HG03378 (cell line): ENCODE measurements around the gene SSH2.
A peak's percentile ranks its signal among the peaks of the same experiment; 100 is the strongest.

Source experiments
- ATAC-seq: cut with Tn5 transposase; IDR thresholded peaks from one replicate; pipeline ENCODE4 v1.9.1; 2021; ENCODE audit warnings: mild to moderate bottlenecking, moderate library complexity; ENCODE audit not compliant: unreplicated experiment

The SSH2 gene

DNA sequence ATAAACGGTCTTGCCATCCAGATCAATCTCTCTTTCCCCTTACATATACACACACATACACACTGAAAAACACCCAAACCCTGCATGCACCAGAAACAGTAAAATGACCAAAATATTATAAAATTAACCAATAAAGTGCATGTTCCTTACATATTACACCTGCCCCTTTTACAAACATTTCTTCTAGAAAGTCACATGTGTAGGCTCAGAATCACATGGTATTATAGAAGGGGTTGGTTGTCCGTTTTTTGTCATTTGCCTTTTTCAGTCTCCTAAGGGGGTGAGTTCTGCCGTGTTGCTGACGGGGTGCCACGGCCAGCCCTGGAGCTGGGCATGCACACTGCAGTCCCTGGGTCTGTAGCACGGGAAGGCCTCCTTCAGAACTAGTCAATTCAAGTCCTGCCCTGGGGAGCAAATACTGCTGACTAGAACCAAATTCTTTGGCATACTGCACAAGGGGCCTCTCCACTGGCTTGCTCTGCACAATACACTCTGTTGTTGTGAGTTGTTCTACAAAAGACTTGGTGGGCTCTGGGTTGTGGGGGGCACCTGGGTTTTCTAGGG lies 299.3 kb downstream of the SSH2 start:
- ATAC-seq, result no peak

DNA sequence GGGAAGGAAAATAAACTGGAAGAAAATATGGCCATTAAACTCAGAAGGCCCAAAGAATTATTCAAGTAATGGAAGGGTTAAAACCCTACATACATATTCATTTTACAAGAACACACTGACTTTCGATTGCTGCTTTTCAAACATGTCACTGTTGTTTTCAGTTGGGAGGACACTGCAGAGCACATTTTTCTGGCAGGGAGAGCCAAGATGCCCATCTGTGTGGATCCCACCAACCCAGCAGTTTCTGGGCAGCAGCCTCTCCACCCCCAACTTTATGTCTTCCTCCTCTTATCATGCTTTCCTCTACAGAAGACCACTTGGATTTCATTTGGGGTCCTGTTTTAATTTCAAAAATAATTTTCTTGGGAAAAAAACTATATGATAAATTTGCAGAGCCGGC lies 300.2 kb downstream of the SSH2 start:
- no peak for ATAC-seq

- ATAC-seq, result no peak
Observed at GRCh38 chr17:29628644-29629043, 301.4 kb downstream of the SSH2 start.

DNA sequence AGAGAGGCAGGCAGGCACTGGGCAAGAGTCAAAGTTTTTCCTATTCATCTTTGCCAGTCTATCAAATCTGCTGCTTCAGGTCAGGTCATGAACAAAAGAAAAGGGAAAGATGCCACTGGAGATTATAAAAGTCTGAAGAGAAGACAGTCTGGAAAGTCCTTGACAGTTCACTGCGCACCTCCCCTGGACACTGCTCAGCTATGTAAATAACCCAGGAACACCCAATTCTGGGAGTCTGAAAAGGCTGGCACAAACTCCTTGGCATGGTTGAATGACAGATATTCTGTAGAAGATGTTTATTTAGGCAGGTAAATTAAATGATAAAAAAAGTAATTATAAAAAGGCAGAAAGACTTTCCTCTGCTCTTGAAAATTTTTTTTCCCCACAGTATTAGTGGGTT lies 302.1 kb downstream of the SSH2 start:
- ATAC-seq, result no peak

DNA sequence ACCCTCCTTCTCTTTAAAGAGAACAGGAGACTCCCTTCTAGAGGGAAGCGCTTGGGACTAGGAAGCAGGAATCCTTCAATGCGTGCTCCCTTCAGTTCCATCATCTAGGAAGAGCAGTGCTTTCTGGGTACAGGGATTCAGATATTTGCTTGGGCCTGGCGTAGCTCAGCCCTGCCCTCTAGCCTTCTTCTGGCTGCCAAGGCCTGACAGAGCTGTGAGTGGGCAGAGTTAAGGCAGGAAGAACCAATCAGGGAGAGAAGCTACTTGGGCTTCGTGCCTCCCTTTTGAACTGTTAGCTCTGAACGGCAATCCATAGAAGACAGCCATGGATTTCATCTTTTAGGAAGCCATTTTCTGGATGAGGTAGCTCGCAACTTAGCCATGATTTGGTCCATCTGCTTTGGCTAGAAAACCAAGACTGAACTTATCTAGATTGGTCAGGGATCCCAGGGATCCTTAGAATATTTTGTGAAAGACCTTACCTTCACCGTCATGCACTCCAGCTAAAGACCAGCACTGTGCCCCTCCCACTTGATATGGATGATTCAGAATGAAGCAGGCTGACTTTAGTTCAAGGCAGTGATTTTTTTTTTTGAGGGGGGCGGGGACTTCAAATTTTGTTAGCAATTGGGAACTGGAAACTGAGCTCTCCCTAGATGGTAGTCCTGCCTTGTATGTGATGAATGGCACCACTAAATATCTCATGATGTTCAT lies 304.8 kb downstream of the SSH2 start:
- ATAC-seq, result no peak

DNA sequence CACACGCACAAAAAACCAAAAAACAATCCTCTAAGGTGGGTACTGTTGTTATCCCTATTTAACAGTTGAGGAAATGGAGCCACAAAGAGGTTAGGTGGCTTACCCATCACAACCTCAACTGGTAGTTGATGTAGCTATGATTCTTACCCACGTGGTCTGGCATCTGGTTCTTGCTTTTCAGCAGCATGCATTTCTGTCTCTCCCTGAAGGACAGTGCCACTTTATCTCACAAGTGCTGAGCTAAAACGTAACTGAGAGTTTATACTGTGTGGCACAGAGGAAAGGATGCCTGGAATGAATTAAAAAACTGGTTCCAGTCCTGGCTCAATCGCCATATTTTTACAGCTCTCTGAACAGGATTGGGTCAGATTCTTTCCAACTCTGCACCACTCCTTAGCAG lies 305.4 kb downstream of the SSH2 start:
- ATAC-seq, result no peak

DNA sequence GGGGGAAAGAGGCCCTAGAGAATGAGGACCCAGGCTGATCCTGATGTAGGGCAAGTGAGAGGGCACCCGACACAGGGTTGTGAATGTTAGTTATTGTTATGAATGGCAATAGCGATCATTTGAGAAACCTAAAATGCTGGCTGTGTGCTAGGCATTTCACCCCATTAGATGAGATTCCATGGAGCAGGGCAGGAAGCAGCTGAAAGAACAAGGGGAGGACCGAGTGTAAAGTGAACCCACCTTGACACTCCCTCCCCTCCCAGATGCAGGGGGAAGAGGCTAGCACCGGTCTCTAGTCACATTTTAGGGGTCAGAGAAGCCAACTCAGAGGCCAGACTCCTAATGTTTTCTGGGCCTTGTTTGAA lies 306.8 kb downstream of the SSH2 start:
- ATAC-seq, result no peak

GRCh38 chr17:29622337-29623282 lies 307.4 kb downstream of the SSH2 start, which contains the start of gene CORO6:
Gene CORO6, minus strand, starts transcription at chr17:29622912. Its CDS starts 1,491 bp downstream, at chr17:29621421.
- ATAC-seq, result no peak

GRCh38 chr17:29621751-29622194 lies 308.3 kb downstream of the SSH2 start:
- ATAC-seq, result no peak

DNA sequence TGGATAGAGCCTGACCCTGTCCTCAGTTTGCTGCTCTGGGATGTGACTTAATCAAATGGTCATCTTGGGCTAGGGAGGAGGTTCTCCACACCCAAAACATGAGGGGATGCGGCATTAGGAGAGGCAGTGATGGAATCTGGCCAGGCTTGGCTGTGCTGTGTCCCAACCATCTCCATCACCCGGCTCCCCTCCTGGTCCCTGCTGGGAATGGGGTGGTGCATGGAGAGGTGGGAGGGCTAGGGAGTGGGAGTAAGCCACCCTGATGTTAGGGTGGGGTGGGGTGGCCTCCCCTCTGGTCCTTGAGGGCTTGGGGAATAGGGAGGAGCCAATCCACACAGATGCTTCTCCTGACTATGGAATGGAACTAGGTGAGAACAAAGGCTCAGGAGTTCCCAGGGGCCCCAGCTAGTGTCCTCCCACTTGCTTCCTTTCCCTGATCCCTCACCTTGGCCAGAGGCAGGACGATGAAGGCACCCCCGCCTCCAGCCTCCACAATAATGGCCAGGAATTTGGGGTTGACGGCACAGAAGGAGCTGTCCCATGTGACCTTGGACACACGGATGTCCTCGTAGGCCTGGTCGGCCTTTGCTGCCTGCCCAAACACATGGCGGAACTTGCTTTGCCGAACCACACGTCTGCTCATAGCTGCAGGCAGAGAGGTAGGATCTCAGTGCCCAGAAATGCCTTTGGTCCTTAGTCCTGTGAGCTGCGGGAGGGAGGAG lies 309.1 kb downstream of the SSH2 start:
- ATAC-seq, result no peak

DNA sequence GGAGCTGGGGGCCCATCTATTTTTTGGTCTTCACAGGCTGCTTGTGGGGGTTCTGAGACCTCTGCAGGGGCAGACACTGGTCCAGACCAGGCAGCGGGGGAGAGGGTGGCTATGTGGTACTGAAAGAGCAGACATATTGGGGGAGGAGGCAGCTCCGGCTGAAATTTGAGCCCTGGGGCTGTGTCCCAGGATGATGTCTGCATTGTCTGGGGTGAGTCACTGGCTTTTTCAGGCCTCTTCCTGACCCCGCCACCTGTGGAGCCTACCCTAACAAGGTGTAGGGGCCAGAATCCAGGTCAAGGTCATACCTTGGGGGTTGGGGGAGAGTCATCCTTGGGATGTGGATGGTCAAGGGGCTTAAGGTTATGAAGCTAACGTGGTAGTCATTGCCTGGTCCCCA lies 309.8 kb downstream of the SSH2 start:
- no peak for ATAC-seq

DNA sequence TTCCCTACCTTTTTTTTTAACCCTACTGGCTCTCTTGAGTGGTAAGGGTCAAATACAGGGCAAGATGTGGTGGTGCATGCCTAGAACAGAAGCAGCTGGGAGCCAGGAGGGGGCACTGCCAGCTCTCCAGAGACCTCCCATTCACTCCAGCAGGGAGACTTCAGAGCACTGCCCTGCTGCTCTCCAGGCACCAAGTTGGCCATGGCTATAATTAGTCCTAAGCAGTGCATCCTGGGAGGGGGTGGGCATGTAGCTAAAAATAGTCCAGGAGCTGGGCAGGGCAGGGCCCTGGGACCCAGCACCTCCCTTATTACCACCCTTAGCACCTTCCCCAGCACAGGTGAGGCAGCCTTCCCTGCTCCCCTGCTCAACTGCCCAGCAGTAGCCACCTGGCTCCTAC lies 310.8 kb downstream of the SSH2 start:
- ATAC-seq, result no peak

GRCh38 chr17:29618272-29619065 lies 311.6 kb downstream of the SSH2 start:
- no peak for ATAC-seq

GRCh38 chr17:29617481-29618271 lies 312.4 kb downstream of the SSH2 start:
- ATAC-seq, result peak; percentile 8

DNA sequence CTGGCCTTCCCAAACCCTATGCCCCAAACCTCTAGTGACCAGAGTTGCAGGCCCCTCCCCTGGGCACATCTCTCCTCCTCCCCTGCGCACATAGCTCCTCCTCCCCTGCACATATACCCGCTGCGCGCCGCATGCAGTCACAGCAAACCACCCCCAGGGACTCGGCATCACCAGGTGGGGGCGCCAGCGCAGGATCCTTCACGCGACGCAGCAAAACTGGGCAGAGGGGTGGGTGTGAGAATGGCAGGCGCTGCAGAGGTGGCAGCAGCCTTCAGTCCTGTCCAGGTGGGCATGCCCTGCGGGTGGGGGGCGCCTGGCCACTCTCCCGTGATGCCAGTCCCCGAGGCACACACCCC lies 312.9 kb downstream of the SSH2 start:
- peak; percentile 54 for ATAC-seq

GRCh38 chr17:29616300-29617048 lies 313.6 kb downstream of the SSH2 start:
- no peak for ATAC-seq

- no peak for ATAC-seq
Observed at GRCh38 chr17:29615492-29616299, 314.3 kb downstream of the SSH2 start.

- no peak for ATAC-seq
Observed at GRCh38 chr17:29615048-29615385, 315.0 kb downstream of the SSH2 start.
